Fibroblast of mammary gland (primary cell): ENCODE data around the gene PHAF1.
A peak's percentile ranks its signal among the peaks of the same experiment; 100 is the strongest.

Experiments
- DNase-seq: peaks from one replicate; pipeline ENCODE4 v3.0.0-alpha.2; 2010; ENCODE audit warnings: low read depth
- H3K4me3 ChIP-seq: 2 replicates; pipeline ENCODE4 v1.5.1; 2011; ENCODE audit warnings: low read depth, mild to moderate bottlenecking, low read length, moderate library complexity; ENCODE audit not compliant: control insufficient read depth
- TF ChIP-seq, protein P1 (sequence below): conservative IDR thresholded peaks from 2 replicates; pipeline ENCODE4 v1.5.1; 2011; ENCODE audit warnings: low read depth, low read length, inconsistent platforms; ENCODE audit not compliant: control insufficient read depth, insufficient read depth

The PHAF1 gene

DNA sequence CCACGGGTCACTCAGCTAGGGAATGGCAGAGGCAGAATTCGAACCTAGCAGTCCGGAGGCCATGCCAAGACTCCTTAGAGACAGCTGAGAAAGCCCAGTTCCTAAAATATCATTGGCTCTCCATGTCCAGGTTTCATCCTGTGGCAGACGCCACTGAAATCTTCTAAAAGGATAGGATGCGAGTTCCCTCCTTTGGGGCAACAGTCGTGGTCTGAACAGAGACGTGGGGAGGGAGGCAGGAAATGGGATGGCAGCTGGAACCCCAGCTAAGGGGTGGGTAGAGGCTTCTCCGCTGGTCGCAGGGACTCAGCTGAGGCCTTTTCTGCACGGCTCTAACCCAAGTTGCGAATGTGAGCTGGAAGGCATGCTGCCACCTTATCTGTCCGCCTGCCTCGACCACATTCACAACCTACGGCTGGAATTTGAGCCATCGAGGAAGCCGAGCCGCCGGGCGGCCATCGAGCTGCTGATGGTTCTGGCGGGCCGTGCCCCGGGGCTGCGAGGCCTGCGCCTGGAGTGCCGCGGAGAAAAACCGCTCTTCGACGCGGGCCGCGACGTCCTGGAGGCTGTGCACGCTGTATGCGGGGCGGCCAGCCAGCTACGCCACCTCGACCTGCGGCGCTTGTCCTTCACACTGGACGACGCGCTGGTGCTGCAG lies 52.9 kb downstream of the PHAF1 start:
- no peak for DNase-seq

DNA sequence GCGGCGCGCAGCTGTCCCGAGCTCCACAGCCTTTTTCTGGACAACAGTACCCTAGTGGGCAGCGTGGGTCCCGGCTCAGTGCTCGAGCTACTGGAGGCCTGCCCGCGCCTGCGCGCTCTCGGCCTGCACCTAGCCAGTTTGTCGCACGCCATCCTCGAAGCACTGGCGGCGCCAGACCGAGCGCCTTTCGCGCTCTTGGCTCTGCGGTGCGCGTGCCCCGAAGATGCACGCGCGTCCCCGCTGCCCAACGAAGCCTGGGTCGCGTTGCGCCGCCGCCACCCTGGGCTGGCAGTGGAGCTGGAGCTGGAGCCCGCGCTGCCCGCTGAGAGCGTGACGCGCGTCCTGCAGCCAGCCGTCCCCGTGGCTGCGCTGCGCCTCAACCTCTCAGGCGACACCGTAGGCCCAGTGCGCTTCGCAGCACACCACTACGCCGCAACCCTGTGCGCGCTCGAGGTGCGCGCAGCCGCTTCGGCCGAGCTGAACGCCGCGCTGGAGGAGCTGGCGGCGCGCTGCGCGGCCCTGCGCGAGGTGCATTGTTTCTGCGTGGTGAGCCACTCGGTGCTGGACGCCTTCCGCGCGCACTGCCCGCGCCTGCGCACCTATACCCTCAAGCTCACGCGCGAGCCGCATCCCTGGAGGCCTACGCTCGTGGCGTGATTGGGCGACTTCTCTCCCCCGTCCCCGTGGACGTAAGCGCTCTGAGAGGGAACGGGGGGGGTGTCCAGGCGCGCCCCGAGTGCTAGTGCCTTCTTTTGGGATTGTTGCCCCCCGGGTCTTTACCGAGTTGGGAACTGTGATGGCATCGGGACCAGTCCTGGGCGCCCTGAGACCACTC lies 53.6 kb downstream of the PHAF1 start:
- TF ChIP-seq, protein P1, sequence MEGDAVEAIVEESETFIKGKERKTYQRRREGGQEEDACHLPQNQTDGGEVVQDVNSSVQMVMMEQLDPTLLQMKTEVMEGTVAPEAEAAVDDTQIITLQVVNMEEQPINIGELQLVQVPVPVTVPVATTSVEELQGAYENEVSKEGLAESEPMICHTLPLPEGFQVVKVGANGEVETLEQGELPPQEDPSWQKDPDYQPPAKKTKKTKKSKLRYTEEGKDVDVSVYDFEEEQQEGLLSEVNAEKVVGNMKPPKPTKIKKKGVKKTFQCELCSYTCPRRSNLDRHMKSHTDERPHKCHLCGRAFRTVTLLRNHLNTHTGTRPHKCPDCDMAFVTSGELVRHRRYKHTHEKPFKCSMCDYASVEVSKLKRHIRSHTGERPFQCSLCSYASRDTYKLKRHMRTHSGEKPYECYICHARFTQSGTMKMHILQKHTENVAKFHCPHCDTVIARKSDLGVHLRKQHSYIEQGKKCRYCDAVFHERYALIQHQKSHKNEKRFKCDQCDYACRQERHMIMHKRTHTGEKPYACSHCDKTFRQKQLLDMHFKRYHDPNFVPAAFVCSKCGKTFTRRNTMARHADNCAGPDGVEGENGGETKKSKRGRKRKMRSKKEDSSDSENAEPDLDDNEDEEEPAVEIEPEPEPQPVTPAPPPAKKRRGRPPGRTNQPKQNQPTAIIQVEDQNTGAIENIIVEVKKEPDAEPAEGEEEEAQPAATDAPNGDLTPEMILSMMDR = no peak
- no peak overlapping the region for H3K4me3 ChIP-seq
- DNase-seq = no peak

More for the DNA sequence above, 52.9 kb downstream of the PHAF1 start:
- H3K4me3 ChIP-seq = no peak overlapping the region
- TF ChIP-seq, protein P1 = no peak

DNA sequence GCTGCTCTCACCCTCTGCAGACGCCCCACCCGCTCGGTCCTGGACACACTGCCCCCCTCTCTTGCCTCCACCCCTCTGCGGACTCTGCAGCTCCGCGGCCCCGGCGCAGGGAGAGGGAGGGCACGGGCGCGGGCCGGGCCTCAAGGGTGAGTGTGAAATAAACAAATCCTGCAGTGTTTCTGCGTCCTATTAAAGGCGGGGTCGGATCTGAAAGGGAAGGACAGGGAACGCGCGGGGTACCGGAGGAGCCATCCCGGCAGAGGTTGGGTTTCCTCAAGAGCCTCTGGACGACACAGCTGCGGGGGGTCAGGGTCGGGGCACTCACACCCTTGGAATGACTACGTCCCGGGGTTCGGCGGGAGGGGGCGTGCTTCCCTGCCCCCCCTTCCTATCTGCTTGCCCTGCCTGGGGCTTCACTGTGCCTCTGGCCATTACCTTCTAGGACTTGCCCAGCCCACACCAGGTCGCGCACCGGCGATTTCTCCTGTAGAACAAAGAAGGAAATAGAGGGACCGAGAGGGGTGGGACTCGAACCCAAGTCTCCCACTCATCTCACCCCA lies 54.3 kb downstream of the PHAF1 start:
- DNase-seq = no peak
- H3K4me3 ChIP-seq = no peak overlapping the region
- TF ChIP-seq, protein P1 = no peak

DNA sequence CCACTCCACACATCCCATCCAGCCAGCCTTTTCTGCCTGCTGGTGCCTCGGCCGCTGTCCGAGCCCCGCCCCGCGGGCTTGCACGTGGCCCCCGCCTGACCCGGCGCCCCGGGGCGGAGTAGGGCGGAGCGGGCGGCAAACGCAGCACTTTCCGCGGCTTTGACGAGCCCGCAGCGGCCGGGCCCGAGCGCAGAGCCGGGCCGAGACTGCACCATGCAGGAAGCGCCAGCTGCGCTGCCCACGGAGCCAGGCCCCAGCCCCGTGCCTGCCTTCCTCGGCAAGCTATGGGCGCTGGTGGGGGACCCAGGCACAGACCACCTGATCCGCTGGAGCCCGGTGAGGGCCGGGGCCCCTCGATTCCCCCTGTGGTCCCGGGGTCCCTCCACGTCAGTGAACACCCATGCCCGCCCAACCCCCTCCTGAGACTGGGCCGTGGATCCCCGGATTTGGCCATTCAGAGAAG lies 54.9 kb downstream of the PHAF1 start, which contains the start of gene HSF4:
Gene HSF4 (plus strand): TSS at position 147 of the 463 bp plus-strand sequence. CDS start 67 bp downstream, at position 214.
- DNase-seq = no peak
- peak within 1 kb of the TSS; percentile 7 for H3K4me3 ChIP-seq
- TF ChIP-seq, protein P1 = no peak

DNA sequence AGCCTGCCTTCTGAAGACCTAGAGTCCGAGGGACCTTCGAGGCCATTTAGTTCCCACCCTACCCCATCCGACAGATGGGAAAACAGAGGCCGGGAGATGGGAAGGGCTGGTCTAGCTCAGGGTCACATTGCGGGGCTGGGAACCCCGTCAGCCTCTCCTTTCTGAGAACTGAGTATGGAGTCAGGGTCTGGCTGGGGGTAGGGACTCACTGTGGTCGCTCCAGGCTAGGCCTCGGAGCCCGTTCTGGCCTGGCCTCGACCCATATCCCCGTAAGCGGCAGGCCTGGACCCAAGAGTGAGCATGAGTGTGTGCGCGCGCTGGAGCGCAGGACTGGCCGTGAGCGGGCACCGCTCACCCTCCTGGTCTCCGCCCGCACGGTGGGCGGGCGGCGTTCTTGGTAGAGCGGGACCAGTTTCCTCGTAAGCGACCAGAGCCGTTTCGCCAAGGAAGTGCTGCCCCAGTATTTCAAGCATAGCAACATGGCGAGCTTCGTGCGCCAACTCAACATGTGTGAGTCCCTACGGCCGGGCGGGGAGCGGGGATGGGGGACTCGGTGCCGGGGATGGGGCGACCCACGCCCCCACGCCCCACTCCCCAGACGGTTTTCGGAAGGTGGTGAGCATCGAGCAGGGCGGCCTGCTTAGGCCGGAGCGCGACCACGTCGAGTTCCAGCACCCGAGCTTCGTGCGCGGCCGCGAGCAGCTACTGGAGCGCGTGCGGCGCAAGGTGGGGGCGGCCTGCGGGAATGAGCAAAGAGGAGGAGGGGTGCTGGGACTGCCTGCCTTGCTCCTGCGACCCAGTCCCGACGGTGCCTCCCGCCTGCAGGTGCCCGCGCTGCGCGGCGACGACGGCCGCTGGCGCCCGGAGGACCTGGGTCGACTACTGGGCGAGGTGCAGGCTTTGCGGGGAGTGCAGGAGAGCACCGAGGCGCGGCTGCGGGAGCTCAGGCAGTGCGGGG lies 55.7 kb downstream of the PHAF1 start:
- H3K4me3 ChIP-seq = no peak overlapping the region
- DNase-seq = no peak
- TF ChIP-seq, protein P1 = no peak

GRCh38 chr16:67166110-67166547 lies 56.4 kb downstream of the PHAF1 start:
- no peak for DNase-seq
- no peak overlapping the region for H3K4me3 ChIP-seq
- TF ChIP-seq, protein P1 = no peak
